ENCODE data around the gene SMARCA1.

The SMARCA1 gene

DNA sequence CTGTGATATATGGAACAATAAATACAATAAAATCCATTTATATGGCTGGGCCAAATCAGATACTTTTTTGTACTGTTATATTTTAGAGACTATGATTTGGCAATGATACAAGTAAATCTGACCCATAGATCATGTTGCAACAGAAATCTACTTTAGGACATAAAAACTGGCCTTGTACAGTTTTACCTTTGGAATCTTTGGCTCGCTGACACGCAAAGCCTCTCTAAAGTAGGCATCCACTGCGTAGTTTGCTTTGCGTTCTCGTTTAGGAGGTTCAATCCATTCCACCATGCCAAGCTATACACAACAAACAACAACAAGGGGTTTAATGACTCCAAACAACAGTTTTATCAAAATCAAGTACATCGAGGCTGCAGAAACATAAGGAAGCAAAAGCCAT lies 42.4 kb downstream of the SMARCA1 start:
- no peak for DNase-seq (ENCODE audit: extremely low spot score, insufficient read length, low read depth)
- FAIRE-seq: no peak

DNA sequence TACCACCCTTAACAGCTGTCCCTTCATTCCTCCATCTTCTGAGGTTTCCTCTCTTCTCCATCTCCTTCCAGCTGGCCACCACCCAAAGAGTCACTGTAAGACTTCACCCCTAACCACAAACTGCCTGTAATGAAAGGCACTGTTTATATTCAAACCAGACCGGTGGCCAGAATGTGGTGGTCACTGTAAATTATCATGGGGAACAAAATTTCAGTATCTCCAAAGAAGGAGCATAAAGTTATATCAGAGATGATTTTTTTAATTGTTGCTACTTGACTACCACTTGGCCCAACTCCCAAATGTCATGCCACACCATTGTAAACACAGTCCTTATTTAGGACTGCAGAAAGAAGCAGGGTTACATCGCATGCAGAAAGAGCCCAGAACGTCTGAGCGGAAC lies 44.8 kb downstream of the SMARCA1 start:
- FAIRE-seq: no peak
- no peak for DNase-seq (ENCODE audit: extremely low spot score, insufficient read length, low read depth)

DNA sequence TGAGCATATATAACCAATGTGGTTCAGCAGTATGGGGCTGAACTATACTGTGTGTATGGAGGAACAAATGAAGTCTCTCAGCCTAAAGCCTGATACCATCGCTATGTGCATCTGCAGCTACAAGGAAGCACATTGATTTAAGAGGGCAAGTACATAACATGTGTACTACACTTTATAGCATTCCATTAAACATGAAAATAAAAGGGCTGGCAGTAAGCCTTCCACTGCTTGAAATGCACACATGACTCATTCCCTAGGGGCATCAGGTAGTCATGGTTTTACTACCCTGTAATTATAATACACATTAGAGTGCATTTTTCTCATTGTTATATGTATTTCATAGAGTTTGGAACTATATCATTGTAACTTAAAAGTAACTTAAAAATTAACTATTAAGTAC lies 51.2 kb downstream of the SMARCA1 start:
- FAIRE-seq (no peak), DNase-seq (ENCODE audit: extremely low spot score, insufficient read length, low read depth) (no peak)

DNA sequence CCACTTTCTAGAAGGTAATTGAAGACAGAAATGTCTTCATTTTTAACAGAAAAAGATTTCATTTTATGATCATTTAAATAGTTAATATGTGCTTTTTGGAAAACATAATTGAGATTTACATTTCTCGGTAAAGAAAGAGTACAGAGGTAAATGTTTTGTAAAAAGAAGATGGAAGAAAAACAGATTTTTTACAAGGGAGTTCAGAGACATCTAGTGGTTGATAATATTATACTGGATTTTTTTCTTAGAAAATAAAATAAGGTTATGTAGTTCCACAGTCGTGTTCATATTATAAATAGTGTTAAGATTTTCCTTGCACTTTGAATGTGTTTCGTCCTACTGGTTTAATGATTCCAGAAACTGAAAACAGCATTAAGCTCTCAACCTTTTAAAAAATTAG lies 60.6 kb downstream of the SMARCA1 start:
- DNase-seq (ENCODE audit: extremely low spot score, insufficient read length, low read depth) (no peak), FAIRE-seq (no peak)

DNA sequence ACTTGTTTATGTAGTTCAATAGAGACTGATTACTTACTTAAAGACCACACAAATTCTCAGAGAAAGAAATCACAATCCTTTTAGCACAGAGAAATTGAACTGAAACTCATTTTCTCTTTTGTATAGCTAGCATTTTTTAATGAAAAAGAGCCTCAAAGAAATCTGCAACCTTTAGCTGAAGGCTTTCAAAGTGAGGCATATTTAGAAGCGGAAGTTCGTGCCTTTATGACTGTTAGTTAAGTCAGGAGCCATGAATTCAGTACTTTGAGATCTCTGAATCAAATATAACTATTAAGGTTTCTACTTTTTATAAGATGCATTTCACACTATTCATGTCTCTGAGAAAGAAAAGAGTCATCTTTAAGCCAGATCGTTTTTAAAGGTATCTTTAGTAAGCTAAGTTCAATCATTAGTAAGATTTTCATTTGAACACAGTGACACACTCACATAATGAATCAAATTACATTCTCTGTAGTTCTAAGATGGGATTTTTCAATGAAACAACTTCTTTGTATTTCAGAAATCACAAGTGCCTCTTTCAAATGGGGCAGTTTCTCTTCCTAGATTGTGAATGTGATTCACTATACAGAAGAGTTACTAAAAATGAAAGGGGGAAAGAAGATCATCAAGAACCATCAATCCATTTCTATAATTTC lies 61.4 kb downstream of the SMARCA1 start:
- no peak for FAIRE-seq

DNA sequence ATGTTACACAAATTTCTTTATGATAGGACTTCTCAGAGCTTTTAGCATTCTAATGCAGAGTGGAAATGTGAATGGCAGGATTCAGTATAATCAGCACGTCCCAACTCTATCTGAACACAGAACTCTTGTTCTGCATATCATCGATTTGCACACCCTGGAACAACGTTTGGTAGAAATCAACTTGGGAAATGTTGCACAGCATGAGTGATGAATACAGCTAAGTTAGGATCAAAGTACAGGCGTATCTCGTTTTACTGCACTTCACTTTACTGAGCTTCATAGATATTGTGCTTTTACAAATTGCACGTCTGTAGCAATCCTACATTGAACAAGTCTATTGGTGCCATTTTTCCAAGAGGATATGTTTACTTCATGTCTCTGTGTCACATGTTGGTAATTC lies 70.8 kb downstream of the SMARCA1 start:
- FAIRE-seq (no peak), DNase-seq (ENCODE audit: extremely low spot score, insufficient read length, low read depth) (no peak)

More for the DNA sequence above, 61.4 kb downstream of the SMARCA1 start:
- DNase-seq (ENCODE audit: extremely low spot score, insufficient read length, low read depth): no peak

DNA sequence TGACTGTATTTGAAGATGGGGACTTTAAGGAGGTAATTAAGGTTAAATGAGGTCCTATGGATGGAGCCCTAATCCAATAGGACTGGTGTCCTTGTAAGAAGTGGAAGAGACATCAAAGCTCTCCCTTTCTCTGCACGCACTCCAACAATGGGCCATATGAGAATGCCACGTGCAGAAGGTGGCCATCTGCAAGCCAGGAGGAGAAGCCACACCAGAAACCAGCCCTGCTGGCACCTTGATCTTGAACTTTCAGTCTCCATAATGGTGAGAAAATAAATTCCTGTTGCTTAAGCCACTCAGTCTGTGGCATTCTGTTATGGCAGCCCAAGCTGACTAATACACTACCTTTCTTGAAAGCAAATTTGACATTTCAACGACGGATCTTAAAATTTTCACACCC lies 73.2 kb downstream of the SMARCA1 start:
- DNase-seq (ENCODE audit: extremely low spot score, insufficient read length, low read depth) (no peak), FAIRE-seq (no peak)

DNA sequence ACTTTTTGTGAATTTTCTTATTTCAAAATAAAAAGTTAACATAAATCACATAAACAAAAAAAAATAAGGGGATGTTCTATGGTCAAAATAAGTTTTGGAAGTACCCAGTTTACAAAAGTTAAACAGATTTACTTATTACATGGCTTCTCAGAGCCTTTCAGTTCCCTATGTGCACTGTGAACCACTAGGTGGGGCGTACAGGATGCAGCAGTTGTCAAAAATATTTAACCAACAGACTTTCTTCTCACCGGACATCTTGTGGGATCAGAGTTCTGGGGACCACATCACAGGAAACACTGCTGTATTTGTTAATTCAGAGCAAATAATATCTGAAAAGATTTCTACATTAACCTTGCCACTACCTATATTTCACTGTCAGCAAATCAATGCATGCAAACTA lies 74.1 kb downstream of the SMARCA1 start:
- DNase-seq (ENCODE audit: extremely low spot score, insufficient read length, low read depth) (no peak), FAIRE-seq (no peak)

DNA sequence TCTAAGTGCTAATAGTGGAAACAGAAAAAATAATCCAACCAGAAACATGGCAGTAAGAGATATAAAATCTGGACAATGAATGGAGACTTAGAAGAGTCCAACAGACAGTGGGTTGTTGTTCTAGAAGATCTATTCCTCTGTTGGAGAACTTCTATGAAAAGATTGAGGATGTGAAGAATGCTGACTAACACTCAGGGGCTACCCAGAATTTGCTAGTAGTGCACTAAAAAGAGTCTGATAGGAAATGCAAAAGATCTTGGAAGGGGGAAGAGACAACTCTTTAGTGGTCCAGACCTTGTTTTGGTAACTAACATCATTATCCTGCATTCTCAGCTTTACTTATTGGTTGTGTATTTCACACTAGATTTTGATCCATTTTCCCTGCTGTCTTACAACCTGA lies 77.9 kb downstream of the SMARCA1 start:
- FAIRE-seq (no peak), DNase-seq (ENCODE audit: extremely low spot score, insufficient read length, low read depth) (no peak)

DNA sequence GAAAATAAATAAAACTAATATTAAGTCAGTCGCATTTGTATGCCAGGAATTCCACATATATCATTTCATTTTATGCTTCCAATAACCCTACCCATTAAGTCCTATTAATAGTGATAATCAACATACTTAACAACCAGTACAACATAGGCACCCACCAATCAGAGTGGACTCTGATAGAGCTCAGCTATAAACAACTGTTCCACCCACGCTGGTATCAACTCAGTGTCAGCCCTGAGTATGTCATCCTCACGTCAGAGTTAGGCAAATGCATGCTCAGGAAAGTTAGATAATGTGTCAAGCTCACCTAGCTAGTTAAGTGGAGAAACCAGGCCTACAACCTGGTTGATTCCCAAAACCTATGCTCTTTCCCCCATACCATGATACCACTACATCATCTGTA lies 89.3 kb downstream of the SMARCA1 start:
- DNase-seq (ENCODE audit: extremely low spot score, insufficient read length, low read depth) (no peak), FAIRE-seq (no peak)

DNA sequence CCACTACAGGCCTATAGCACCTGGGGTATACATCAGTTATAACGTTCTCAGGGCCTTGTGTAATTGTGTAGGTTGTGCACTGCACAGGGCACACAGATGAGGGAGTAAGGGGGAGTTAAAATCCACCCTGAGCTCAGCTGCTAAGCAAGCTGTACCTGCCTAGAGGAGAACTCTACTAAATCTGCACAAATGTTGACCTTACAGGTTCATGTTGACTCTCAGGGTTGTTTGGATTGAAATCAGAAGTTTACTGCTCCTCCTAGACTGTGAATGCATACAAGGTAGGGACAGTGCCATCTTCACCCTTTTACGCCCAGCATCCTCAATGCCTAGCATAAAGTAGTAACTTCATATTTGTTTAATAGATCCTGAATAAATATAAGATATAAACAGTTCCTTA lies 89.8 kb downstream of the SMARCA1 start:
- no peak for DNase-seq (ENCODE audit: extremely low spot score, insufficient read length, low read depth)
- FAIRE-seq: no peak

DNA sequence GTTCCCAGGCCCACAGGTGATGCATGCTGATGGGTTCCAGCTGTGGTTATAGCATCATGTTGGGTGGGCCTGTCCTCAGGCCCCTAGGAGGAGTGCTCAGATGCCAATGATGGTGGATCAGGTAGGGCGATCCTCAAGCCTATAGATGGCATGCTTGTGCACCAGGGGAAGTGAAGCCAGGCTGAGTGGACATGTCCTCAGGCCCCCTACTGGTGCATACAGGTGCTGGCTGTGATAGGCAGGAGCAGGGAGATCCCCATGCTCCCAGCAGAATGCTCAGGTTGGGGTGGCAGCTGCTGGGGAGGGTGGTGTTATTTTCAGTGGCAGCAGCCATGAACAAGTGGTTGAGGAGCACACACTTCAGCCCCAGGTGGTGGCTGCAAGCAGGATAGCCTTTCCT lies 96.0 kb downstream of the SMARCA1 start:
- FAIRE-seq (no peak), DNase-seq (ENCODE audit: extremely low spot score, insufficient read length, low read depth) (no peak)

DNA sequence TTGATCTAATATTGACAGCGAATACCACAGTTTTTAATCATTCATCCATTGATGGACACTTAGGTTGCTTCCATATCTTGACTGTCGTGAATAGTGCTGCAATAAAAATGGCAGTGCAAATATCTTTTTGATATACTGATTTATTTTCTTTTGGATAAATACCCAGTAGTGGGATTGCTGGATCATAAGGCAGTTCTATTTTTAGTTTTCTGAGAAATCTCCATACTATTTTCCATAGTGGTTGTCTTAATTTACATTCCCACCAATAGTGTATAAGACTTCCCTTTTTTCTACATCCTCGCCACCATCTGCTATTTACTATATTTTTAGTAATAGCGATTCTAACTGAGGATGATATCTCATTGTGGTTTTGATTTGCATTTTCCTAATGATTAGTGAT lies 100.1 kb downstream of the SMARCA1 start:
- FAIRE-seq (no peak), DNase-seq (ENCODE audit: extremely low spot score, insufficient read length, low read depth) (no peak)

DNA sequence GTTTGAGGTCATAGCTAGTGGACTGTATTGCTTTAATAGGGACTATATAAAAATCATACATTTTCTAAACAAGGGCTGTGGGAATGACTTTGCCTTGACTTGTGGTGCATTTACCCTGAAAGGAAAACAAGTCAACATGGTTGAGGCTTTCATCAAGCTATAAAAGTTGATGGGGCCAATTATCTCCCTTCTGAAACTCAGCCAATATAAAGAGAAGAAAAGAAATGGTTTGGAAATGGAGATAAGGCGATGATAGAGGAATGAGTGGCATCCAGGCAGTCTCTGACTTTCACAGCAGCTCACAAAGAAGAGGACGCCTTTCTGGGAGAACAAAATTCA lies 118.7 kb downstream of the SMARCA1 start:
- FAIRE-seq (no peak), DNase-seq (ENCODE audit: extremely low spot score, insufficient read length, low read depth) (no peak)

DNA sequence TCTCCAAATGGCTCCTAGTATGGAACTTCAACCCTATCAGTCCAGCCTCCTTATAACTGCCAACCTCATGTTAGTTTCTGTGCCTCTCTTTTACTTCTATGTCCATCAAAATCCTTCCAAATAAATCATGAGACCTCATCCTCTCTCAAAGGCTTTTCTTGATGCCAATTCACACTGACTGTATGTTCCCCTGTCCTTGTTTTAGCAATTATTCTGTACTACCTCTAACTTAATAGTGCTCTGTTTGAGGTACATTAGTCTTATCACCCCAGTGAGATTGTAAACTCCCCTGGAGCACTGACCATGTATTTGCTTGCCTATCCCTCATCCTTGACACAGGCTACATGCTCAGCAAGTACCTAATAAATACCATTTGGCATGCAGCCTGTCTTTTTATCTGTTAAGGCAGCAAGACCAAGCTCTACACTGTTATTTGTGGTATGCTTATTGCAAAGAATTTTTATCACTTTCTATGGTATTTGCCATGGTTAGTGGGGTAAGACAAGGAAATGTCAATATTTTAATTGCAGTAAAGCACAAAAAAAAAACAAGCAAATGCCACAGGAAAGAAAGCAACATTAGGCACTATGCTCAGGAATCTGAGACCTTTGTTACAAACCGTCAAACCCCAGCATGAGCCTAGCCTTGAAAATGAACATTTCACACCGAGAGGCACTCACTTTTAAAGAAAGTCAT lies 119.2 kb downstream of the SMARCA1 start:
- FAIRE-seq (no peak), DNase-seq (ENCODE audit: extremely low spot score, insufficient read length, low read depth) (no peak)

Data from GM18507 (cell line).